Stimulated activated CD8-positive, alpha-beta memory T cell treated with anti-CD3 and anti-CD28 coated beads, Interleukin-7, amount 100 ng/mL, for 48 hours (primary cell): Measurements from ENCODE around the gene TBC1D25.

Experiments
- DNase-seq, 2 donors: peaks; one replicate each; pipeline ENCODE4 v3.0.0-alpha.2; 2020; ENCODE audit warnings: low read depth in 1 of 2; ENCODE audit errors: extremely low read depth in 1 of 2

TBC1D25 gene, protein sequence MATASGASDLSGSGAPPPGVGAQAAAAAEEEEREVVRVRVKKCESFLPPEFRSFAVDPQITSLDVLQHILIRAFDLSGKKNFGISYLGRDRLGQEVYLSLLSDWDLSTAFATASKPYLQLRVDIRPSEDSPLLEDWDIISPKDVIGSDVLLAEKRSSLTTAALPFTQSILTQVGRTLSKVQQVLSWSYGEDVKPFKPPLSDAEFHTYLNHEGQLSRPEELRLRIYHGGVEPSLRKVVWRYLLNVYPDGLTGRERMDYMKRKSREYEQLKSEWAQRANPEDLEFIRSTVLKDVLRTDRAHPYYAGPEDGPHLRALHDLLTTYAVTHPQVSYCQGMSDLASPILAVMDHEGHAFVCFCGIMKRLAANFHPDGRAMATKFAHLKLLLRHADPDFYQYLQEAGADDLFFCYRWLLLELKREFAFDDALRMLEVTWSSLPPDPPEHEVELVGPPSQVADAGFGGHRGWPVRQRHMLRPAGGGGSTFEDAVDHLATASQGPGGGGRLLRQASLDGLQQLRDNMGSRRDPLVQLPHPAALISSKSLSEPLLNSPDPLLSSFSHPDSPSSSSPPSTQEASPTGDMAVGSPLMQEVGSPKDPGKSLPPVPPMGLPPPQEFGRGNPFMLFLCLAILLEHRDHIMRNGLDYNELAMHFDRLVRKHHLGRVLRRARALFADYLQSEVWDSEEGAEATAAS

DNA sequence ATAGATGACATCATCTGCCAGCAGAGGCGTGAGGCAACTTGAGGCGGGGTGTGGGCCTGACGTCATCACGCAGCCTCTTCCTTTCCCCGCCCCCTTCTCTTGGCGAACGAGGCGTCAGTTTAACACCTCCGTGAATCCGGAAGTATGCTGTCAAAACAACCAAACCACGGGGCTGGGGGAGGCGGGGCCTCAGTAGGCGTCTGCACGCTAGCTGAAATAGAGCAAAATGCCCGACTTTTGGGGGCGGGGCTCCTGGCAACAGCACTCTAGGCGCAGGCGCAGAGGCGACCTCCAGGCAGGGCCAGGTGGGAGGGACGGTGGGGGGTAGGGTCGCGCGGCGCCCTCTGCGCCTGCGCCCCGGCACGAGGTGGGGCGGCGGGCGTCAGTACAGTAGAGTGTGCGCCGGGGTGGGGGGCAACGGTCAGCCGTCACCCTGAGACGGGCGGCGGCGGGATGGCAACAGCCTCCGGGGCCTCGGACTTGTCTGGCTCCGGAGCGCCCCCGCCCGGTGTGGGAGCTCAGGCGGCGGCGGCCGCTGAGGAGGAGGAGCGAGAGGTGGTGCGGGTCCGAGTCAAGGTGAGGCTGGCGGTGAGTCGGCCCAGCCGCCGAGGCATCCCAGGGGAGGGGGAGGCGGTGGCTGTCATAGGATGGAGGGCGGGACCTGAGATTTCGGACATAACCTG lies at the start of gene TBC1D25:
TSS of gene TBC1D25 (plus strand) at position 370 of the 683 bp plus-strand sequence. CDS start at position 454, 84 bp downstream.
- DNase-seq, result peak; percentile 89 to 96

DNA sequence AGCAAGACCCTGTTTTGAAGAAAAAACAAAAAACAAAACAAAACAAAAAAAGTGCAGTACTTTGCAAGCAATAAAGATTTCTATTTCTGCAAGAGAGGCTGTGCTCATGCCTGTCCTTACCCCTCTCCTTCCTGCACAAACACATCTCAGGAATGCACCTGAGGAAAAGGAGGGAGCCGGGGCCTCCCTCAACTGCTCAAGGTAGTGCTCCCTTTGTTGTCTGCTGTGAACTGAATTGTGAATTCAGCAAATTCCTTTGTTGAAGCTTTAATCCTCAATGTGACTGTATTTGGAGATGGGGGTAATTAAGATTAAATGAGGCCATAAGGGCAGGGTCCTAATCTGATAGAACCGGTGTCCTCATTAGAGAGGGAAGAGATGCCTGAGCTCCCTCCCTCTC lies 49.6 kb upstream of the TBC1D25 start:
- no peak for DNase-seq

DNA sequence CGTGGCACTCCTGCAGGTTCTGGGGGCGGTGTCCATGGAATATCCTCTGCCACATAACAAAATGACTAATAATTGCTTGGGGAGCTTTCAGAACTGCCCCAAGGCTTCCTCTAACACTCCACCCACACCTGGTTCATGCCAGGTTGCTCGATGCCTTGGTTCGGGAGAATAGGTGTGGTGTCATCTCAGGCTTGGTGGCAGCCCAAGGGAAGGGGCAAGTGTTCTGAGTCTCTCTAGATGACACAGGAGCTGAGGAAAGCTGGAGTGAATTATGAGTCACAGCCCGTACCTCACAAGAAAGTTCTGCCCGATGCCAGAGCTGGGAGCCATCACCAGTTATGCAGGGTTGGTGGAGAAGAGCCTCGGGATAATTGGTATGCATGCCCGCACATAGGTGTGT lies 48.9 kb upstream of the TBC1D25 start:
- no peak for DNase-seq

DNA sequence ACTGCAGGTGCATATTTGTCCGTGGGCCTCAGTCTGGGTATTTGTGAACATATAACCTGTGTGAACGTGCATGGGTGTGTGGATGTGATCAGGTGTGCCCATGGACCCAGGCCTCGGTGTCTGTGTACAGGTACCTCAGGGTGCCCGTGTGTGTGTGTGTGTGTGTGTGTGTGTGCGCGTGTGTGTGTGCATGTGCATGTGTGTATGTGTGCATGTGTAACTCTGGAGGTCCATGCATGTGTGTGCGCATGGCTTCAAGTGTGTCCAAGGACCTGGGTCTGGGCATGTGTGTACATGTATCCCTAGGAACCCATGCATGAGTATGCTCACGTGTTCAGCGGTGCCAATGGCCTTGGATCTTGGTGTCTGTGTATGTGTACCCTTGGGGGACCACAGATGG lies 47.7 kb upstream of the TBC1D25 start:
- DNase-seq, result no peak

DNA sequence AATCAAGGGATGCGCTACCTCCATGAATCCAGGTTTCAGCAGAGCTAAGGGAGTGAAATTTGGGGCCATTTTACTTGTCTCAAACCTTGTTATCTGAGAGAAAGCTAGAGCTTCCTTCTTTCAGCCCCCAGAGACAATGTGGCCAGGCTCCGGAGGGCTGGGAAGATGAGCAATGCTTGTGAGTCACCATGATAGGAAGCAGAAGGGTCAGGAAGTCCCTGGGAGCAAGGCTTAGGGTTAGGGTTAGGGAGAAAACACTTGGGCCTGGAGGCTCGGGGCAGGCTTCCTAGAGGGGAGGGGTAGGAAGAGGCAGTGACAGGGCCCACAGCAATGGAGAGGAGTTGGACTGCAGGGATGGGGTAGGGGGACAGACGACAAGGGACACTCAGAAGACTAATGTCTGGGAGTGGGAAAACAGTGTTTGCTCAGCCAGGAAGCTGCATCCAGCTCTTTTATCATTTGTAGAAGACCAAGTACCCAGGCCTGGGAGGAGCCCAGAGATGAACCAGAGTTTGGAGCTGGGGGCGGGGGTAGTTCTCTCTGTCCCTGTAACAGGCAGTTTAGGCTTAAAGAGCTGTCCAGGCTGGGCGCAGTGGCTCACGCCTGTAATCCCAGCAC lies 47.1 kb upstream of the TBC1D25 start:
- DNase-seq, result no peak

DNA sequence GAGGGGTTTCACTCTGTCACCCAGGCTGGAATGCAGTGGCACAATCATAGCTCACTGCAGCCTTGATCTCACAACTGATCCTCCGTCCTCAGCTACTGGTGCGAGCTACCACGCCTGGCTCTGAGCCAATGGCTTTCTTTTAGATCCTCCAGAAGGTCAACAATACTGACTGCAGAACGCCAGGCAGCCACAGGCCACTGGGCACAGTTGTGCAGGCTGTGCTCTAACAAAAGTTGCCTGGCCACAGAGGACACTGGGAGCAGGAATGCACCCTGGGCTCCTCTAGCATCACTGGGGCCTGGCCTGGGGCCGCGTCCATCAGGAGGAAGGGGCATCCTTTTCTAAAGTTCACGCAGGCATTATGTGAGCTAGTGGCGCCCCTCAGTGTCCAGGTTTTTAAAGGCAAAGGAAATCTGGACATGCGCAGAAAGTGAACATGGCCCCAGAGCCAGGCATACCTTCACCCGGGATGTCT lies 45.6 kb upstream of the TBC1D25 start:
- no peak for DNase-seq

DNA sequence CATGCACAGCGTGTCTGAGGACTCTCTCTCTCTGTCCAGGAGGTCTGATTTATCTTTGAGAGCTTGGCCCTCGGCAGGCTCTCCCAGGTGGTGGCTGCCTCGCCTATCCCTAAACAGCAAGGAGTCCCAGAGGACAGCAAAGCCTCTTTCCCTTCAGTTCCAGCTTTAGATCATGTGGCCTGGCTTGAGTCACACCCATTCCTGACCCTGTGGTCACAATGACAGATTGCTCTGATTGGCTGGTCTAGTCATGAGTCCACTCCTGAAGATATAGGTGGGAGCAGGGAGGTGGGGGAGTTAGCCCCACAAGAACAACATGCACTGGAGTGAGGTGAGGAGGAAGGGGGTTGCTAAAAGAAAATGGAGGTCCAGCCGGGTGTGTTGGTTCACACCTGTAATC lies 42.9 kb upstream of the TBC1D25 start:
- DNase-seq, result no peak

DNA sequence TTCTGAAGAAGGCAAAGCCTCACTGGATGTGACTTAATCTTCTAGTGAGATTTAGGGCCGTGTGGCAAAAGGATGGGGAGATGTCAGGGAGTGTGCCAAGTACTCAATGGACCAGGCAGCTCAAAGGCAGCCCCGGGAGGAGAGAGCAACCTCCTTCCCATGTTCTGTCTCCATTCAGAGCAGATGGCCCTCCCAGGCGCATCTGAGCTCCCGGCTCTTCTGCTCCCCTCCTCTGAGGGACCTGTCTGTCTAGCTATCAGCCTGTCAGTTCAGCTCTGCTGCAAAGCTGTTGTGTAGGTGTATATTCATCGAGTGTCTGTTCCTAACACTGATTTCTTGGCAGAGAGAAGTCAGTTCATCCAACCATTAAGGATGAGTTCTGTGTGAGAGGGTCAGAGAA lies 41.6 kb upstream of the TBC1D25 start:
- no peak for DNase-seq

DNA sequence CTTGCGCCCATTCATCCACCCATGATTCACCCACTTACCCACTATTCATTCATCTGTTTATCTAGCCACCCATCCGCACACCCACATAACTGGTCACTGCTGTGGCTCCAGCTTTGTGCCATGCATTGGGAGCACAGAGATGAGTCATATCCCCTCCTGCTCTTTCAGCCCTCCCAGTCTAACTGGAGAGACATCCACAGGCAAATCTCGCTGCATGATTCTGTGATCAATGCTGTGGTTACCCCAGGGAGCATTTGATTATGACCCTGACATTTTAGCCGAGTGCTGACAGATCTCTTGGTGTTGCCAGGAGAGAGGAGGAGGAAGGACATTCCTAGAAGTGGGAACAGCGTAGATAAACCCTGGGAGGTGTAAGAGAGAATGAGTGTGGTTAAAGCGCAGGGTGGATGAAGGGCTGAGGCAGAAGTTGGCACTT lies 41.1 kb upstream of the TBC1D25 start:
- DNase-seq, result no peak

DNA sequence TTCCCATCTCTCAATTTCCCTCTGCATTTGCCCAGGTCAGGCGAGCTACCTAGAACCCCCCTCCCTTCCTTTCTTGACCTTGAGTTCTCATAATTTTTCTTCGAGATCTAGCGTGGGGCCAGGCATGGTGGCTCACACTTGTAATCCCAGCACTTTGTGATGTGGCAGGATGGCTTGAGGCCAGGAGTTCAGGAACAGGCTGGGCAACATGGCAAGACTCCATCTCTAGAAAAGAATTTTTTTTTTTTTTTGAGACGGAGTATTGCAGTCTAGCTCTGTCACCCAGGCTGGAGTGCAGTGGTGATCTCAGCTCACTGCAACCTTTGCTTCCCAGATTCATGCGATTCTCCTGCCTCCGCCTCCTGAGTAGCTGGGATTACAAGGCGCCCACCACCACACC lies 35.3 kb upstream of the TBC1D25 start:
- no peak for DNase-seq

DNA sequence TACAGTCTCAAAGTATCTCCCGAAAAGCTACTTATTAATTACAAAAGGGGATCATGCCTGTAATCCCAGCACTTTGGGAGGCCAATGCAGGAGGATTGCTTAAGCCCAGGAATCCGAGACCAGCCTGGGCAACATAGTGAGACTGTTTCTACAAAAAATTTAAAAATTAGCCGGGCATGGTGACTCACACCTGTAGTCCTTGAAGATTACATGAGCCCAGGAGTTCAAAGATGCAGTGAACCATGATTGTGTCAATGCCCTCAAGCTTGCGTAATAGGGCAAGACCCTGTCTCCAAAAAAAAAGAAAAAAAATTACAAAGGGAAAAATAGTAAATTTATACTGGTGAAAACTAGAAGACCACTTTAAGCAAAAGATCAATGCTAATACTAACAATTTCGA lies 34.0 kb upstream of the TBC1D25 start:
- no peak for DNase-seq

DNA sequence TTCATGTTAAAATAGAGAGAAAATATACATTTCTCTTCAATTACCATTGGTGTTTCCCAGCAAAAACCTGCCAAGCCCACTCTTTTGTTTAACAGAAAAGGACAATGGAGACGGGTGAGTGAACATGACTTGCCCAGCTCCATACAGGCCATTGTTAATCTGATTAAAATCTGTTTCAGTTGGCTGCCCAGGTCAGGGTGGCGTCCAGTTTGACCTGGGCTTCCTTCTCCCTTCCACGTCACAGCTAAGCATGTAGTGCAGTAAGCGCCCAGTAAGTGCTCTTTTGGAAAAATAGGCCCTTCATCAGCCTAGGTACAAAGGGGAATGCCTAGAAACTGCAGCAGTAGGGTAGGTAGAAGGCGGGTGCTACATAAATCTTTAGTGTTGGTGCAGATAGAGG lies 32.3 kb upstream of the TBC1D25 start:
- no peak for DNase-seq

DNA sequence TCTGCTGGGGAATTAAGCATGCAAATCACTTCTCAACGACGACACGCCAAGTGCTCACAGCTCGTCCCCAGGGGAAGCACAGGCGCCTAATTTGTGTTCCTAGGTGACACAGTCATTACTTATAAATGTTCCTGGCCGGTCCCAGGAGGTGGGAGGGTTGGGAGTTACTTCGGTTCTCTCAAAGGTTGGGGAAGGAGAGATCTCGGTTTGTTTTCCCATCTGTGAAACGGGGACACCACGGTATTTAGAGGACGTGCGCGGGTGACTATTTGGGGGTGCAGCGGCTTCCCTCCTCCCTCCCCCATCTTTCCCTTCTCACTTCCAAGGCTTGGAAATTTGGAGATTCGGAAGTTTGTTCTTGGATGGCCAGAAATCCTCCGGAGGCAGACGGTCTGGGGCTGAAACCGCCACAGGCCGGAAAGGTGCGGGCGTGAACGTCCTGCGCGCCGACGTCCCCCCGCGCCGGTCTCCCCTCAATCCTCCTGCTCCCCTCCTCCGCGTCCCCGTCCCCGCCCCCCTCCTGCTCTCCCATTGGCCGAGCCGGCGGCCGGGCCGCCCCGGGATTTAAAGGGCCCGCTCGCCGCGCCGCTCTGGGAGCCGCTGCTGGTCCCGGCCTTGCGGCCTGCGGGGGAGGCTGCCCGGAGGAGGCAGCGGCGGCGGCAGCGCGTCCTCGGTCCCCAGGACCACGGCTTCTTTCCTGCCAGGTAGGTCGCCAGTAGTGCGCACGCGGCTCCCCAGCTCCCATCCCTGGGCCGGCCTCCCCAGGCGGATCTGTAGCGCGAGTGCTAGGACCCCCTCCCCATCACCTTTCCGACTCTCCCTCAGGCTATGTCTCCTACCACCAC lies 30.9 kb upstream of the TBC1D25 start, which contains the start of gene PORCN:
TSS of gene PORCN (plus strand) at position 593 of the 845 bp plus-strand sequence. CDS start 829 bp downstream, outside the sequence.
- peak; percentile 54 to 74 for DNase-seq

DNA sequence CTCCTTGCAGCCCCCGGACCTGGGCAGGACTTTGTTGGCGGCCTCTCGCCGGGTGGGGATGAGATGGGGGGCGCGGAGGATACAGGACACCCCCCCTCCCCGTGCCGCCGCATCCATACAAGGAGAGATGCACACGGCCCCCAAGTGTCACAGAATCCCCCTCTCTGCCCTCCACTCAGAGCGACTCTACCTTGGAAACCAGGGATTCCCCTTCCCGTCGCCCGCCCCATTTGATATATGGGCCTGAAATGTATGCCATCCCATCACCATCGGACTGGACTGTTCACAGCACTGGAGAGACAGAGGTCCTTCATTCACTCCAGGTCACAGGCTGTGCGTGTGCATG lies 30.3 kb upstream of the TBC1D25 start:
- DNase-seq, result no peak

DNA sequence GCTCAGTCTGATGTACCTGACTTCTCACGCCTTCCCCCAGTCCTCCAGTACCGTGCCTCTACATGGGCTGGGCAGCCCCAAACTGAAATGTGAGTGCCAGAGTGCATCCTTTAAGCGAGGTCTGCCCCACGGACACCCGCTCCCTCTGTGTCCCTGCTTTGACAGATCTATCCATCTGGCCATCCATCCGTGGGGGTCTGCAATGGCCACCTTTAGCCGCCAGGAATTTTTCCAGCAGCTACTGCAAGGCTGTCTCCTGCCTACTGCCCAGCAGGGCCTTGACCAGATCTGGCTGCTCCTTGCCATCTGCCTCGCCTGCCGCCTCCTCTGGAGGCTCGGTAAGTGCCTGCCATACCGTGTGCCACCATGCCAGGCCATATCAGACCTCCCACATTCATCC lies 29.9 kb upstream of the TBC1D25 start:
- DNase-seq, result no peak

DNA sequence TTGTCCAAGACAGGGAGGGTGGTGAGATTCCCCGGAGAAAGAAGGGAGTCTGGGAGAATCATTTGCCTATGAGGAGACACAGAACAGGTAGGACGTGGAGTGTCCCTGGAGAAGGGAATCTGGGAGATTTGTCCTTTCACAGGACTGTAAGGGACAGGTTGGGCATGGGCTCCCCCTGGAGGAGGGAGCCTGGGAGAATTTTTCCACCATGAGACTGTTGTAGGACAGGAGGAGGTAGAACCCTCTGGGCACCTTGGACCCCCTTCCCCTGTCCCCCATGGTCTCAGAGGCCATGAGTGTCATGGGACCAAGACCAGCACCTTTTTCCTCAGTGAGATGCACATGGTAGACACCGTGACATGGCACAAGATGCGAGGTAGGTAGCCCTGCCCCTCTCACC lies 28.0 kb upstream of the TBC1D25 start:
- DNase-seq, result no peak

DNA sequence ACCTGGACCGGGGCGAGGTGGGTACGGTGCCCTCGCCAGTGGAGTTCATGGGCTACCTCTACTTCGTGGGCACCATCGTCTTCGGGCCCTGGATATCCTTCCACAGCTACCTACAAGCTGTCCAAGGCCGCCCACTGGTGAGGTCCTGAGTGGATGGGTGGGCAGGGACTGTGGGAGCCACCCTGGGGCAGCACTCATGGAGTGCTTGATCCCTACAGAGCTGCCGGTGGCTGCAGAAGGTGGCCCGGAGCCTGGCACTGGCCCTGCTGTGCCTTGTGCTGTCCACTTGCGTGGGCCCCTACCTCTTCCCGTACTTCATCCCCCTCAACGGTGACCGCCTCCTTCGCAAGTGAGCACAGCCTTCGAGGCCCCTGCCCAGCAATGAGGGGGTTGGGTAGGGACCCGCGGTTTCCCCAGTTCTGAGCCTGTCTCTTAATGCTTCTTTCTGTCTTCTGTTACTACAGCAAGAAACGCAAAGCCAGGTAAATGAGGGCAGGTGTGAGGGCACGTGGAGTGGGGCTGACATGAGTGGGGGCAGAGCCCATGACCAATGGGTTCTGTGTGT lies 27.1 kb upstream of the TBC1D25 start:
- no peak for DNase-seq

DNA sequence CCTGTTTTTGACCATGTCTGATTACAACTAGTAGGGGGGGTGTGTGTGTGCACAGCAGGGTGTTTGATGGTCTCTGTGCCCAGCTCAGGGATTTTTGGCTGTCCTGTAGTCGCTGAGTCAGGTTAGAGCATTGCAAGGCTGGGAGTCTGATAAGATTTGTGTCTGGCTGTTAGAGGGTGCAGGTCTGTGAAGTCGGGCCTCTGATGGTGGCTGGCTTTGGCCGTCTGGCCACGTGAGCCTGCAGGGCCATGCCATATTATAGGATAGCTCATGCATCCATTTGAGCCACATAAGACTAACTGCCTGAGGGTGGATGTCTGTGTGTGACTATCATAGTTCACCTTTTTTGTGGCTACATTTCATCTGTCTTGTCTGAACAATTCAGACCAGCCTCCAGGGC lies 25.8 kb upstream of the TBC1D25 start:
- DNase-seq, result no peak

DNA sequence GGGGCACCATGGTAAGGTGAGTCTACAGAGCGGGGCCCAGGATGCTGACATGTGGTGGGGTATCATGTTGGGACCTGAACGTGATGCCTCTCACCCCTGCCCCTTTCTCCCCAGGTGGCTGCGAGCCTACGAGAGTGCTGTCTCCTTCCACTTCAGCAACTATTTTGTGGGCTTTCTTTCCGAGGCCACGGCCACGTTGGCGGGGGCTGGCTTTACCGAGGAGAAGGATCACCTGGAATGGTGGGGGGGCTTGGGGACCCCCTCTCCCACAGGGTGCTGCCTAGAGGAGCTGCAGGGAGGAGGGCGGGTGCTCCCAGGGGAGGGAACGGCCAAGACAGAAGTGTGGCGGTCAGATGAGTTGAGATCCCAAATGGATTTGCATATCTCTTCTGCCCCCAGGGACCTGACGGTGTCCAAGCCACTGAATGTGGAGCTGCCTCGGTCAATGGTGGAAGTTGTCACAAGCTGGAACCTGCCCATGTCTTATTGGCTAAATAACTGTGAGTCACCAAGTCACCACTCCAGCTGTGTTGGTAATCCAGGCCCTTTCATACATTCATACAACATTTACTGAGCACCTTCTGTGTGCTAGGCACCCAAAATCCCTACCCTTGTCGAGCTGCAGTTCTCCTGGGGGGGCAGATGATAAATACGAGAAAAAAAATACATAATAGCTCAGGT lies 25.2 kb upstream of the TBC1D25 start:
- no peak for DNase-seq
